ENCODE data around the gene TMCC3. TPM values are rescaled to one million over a fixed set of nuclear protein-coding genes. Genes with fewer than 3 reads are reported as not detected.

TMCC3 gene
- total RNA-seq, 1 experiment from 2014 or later: 19.9 TPM

DNA sequence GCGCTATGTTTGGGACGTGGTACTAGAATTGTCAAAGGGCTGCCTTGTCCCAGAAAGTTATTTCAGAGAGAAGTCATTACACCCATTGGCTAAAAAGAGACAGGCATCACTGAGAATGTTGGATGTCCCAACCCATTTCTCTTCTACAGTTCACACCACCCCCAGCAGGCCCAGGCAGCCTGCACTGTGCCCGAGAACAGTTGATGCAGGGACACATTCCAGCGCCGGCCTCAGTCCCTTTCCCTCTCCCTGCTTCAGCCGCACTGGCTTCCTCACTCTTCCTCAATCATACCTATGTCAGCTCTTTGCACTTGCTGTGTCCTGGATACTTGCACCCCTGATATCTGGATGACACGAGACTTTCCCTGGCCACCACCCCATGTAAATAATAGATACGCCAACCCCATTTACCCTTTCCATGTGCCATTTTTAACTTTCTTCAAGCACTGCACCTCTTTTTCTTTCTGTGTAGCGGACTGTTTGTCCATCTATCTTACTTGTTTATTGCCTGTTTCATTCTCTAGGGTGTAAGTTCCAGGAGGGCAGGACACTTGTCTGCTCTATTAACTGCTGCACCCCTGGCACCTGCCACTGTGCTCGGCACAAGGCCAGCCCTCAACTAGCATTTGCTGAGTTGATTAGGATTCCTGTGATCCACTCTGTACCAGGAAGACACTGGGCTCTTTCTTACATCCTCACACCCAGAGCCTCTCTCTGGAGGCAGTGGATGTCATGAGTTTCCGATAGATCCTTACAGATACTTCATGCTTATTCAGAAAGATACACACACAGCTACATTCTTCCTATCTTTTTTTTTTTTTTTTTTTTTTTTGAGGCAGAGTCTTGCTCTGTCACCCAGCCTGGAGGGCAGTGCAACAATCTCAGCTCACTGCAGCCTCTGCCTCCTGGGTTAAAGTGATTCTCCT, 114.1 kb downstream of the TMCC3 start:
- no peak for TF ChIP-seq EZH2 (IDR thresholded peaks at IDR 0.05; ENCODE audit: low read depth)
- TF ChIP-seq, protein P1, sequence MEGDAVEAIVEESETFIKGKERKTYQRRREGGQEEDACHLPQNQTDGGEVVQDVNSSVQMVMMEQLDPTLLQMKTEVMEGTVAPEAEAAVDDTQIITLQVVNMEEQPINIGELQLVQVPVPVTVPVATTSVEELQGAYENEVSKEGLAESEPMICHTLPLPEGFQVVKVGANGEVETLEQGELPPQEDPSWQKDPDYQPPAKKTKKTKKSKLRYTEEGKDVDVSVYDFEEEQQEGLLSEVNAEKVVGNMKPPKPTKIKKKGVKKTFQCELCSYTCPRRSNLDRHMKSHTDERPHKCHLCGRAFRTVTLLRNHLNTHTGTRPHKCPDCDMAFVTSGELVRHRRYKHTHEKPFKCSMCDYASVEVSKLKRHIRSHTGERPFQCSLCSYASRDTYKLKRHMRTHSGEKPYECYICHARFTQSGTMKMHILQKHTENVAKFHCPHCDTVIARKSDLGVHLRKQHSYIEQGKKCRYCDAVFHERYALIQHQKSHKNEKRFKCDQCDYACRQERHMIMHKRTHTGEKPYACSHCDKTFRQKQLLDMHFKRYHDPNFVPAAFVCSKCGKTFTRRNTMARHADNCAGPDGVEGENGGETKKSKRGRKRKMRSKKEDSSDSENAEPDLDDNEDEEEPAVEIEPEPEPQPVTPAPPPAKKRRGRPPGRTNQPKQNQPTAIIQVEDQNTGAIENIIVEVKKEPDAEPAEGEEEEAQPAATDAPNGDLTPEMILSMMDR (conservative IDR thresholded peaks at IDR 0.05): no peak
- no peaks in the 10 kb centered on the region for H4K20me1 ChIP-seq (ENCODE audit: insufficient read depth)
- no peaks in the 10 kb centered on the region for H3K9me3 ChIP-seq (ENCODE audit: insufficient read depth, low read depth)
- DNase-seq: no peak
- no peak overlapping the region for H3K27ac ChIP-seq
- POLR2A ChIA-PET (ENCODE audit: unreplicated experiment): interaction anchor here (0.6 kb wide), 1 partner anchor 364 kb away, joined by 3 read pairs; no protein-coding TSS in a partner anchor
- H3K4me1 ChIP-seq (replicated peaks; ENCODE audit: insufficient read depth): no peaks in the 10 kb centered on the region
- no peaks in the 10 kb centered on the region for H3K9me2 ChIP-seq (ENCODE audit: insufficient read depth)
- intact Hi-C loops (cut with micrococcal nuclease; ENCODE audit: unreplicated experiment): no loop called here
- BruUV-seq (replicated peaks): no TSS peak
- no peaks in the 10 kb centered on the region for H3K79me2 ChIP-seq (ENCODE audit: low read depth)
- H2AFZ ChIP-seq: no peak overlapping the region
- H3F3A ChIP-seq (ENCODE audit: insufficient read depth, low read depth): no peaks in the 10 kb centered on the region
- H3K27me3 ChIP-seq (ENCODE audit: insufficient read depth, low read depth): no peaks in the 10 kb centered on the region
- no peaks in the 10 kb centered on the region for H3K36me3 ChIP-seq (ENCODE audit: low read depth)
- CTCF ChIA-PET: no interaction called here
- H3K4me2 ChIP-seq: no peak overlapping the region
- H3K4me3 ChIP-seq: no peak overlapping the region

- BruUV-seq (replicated peaks): no TSS peak
- CTCF ChIA-PET: no interaction called here
- no peaks in the 10 kb centered on the region for H3K27me3 ChIP-seq (ENCODE audit: insufficient read depth, low read depth)
- H4K20me1 ChIP-seq (ENCODE audit: insufficient read depth): no peaks in the 10 kb centered on the region
- no peaks in the 10 kb centered on the region for H3K4me1 ChIP-seq (replicated peaks; ENCODE audit: insufficient read depth)
- no peaks in the 10 kb centered on the region for H3K9me3 ChIP-seq (ENCODE audit: insufficient read depth, low read depth)
- POLR2A ChIA-PET (ENCODE audit: unreplicated experiment): no interaction called here
- no peaks in the 10 kb centered on the region for H3K36me3 ChIP-seq (ENCODE audit: low read depth)
- H3K4me2 ChIP-seq: no peak overlapping the region
- H3K79me2 ChIP-seq (ENCODE audit: low read depth): no peaks in the 10 kb centered on the region
- H3K4me3 ChIP-seq: no peak overlapping the region
- no peaks in the 10 kb centered on the region for H3F3A ChIP-seq (ENCODE audit: insufficient read depth, low read depth)
- H3K9me2 ChIP-seq (ENCODE audit: insufficient read depth): no peaks in the 10 kb centered on the region
- H3K27ac ChIP-seq: no peak overlapping the region
- H2AFZ ChIP-seq: no peak overlapping the region
- TF ChIP-seq EZH2 (IDR thresholded peaks at IDR 0.05; ENCODE audit: low read depth): no peak
- TF ChIP-seq, protein P1 (conservative IDR thresholded peaks at IDR 0.05): no peak
- no peak for DNase-seq
- intact Hi-C loops (cut with micrococcal nuclease; ENCODE audit: unreplicated experiment): no loop called here
Measured at GRCh38 chr12:94535510-94535921, 114.8 kb downstream of the TMCC3 start.

DNA sequence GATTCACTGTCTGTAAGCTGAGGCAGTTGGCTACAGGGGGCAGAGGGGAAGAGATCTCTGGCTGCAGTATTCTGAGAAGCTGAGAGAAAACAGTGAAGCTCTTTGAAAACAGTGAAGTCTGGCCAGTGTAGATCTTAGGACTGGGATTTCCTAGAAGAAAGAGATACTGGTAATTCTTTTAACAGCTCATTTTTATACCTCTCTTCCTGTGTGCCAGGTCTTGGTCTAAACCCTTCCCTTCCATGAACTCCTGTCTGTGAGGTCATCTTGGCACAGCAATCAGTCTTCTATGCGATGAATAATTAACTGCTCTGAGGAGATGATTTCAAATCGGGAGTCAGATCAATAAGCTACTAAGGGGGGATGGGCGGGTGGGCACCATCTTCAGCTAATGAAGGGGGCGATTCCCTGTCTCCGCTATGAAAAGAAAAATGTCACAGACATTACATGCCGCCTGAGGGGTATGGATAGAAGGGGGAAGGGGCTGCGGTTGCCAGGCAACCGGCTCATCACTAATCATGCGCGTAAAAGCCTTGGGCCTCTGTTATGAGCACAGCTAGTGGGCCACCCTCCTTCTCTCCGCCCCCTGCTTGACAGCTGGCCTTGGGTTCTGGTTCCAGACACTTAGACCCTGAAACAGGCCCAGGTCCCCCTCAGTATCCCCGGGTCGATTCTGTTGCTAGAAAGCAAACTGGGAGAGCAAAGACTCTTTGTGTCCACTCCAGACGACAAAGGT, 115.4 kb downstream of the TMCC3 start:
- no peak for DNase-seq
- H3K4me1 ChIP-seq (replicated peaks; ENCODE audit: insufficient read depth): no peaks in the 10 kb centered on the region
- no peaks in the 10 kb centered on the region for H3K27me3 ChIP-seq (ENCODE audit: insufficient read depth, low read depth)
- no peaks in the 10 kb centered on the region for H3K9me2 ChIP-seq (ENCODE audit: insufficient read depth)
- no peaks in the 10 kb centered on the region for H3K79me2 ChIP-seq (ENCODE audit: low read depth)
- no peaks in the 10 kb centered on the region for H3F3A ChIP-seq (ENCODE audit: insufficient read depth, low read depth)
- intact Hi-C loops (cut with micrococcal nuclease; ENCODE audit: unreplicated experiment): loop anchor here (5.0 kb wide), 2 partner anchors 203 to 1033 kb away; no protein-coding TSS in a partner anchor
- no peaks in the 10 kb centered on the region for H4K20me1 ChIP-seq (ENCODE audit: insufficient read depth)
- ChIA-PET CTCF (interaction anchor here (0.7 to 0.8 kb wide), 2 partner anchors 17 to 613 kb away, joined by 3 to 5 read pairs; no protein-coding TSS in a partner anchor), POLR2A (ENCODE audit: unreplicated experiment) (no interaction called here)
- TF ChIP-seq, protein P1 (conservative IDR thresholded peaks at IDR 0.05): no peak
- no peak for TF ChIP-seq EZH2 (IDR thresholded peaks at IDR 0.05; ENCODE audit: low read depth)
- no TSS peak for BruUV-seq (replicated peaks)
- no peaks in the 10 kb centered on the region for H3K36me3 ChIP-seq (ENCODE audit: low read depth)
- H3K9me3 ChIP-seq (ENCODE audit: insufficient read depth, low read depth): no peaks in the 10 kb centered on the region; the same call in 1 of the 2 replicates
- no peak overlapping the region for H3K4me2 ChIP-seq
- no peak overlapping the region for H3K4me3 ChIP-seq
- no peak overlapping the region for H2AFZ ChIP-seq
- H3K27ac ChIP-seq: no peak overlapping the region
